GM12801 (cell line): ENCODE measurements around the gene INPP5D.

Experiments used
- TF ChIP-seq, protein P1 (sequence below): IDR thresholded peaks from one replicate; pipeline ENCODE4 v1.5.1; 2011; ENCODE audit warnings: control low read depth; ENCODE audit not compliant: insufficient read length; ENCODE audit errors: extremely low read depth

INPP5D gene

DNA sequence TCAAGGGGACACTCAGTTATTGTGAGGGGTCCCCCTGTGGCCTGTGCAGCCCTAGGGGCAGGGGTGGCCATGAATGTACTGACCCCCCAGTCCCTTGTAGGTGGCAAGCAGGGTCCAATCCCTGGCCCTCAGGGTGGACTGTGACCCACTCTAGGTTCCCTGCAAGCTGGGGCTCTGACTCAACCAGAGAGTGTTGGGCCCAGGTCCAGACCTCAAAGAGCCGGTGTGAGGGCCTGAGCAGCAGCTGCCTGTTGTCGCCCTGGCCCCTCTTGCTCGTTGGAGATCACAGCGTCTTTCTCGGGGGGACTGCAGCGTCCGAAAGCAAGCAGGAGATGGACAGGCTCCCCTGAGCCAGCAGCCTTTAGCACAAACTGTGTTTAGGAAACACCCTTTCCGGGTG is 124.5 kb downstream of the INPP5D start:
- TF ChIP-seq, protein P1, sequence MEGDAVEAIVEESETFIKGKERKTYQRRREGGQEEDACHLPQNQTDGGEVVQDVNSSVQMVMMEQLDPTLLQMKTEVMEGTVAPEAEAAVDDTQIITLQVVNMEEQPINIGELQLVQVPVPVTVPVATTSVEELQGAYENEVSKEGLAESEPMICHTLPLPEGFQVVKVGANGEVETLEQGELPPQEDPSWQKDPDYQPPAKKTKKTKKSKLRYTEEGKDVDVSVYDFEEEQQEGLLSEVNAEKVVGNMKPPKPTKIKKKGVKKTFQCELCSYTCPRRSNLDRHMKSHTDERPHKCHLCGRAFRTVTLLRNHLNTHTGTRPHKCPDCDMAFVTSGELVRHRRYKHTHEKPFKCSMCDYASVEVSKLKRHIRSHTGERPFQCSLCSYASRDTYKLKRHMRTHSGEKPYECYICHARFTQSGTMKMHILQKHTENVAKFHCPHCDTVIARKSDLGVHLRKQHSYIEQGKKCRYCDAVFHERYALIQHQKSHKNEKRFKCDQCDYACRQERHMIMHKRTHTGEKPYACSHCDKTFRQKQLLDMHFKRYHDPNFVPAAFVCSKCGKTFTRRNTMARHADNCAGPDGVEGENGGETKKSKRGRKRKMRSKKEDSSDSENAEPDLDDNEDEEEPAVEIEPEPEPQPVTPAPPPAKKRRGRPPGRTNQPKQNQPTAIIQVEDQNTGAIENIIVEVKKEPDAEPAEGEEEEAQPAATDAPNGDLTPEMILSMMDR: no peak

DNA sequence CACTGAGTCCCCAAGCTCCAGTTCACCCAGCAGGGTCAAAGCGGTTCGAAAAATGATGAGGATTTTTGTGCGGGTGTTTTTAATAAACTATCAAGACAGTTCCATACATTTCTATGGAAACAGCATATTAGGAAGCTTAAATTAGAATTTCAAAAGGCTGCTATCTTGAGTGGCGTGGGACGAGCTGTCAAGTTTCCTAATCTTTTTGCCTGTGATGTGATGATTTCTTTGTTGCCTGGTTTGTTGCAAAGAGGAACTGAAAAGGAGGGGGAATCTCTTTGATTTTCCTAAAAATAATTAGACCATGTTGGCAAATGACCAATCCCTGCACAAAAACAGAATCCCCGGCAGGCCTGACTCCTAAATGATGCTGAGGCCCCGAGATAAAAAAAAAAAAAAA is 125.2 kb downstream of the INPP5D start:
- TF ChIP-seq, protein P1: no peak

DNA sequence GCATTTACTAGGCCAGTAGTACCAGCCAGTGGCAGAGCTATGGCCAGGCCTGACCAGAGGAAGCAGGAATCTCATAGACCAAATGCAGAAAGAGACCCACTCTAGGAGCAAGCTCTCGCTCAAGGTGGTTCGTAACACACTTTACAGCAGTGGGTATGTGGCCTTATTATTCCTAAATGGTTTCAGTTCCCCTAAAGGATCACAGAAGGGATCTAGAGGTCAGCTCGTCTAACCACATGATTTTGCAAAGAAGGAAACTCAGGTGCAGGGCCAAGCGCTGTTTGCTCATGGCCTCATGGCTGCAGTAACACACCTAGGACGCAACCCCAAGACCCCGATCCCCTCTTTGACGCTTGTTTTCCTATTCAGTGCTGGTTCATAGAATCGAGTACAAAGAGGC is 125.8 kb downstream of the INPP5D start:
- TF ChIP-seq, protein P1: no peak

DNA sequence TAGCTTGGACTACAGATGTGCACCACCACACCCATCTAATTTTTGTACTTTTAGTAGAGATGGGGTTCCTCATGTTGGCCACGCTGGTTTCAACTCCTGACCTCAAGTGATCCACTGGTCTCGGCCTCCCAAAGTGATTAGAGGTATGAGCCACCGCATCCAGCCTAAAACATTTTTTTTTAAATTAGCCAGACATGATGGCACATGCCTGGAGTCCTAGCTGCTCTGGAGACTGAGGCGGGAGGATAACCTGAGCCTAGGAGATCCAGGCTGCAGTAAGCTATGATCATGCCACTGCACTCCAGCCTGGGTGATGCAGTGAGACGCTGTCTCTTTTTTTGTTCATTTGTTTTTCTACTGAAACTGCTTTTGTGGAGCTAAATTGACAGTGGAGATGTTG is 126.7 kb downstream of the INPP5D start:
- TF ChIP-seq, protein P1: no peak

DNA sequence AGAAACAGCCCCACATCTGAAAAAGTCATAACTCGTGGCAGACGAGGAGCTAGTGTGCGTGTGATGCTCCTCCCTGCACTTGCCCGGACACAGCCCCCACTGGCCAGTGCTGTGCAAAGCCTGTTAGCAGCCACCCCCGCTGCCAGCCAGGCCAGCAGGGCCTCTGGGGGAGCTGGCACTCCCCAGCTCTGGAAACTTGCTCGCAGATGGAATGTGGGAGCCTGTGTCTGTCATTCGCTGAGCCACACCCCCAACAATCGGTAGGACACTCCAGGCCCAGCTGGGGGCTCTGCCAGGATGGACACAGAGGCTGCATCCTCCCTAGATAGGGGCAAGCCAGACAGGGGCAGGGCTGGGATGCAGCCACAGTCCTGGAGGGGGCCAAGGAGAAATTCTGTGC is 128.9 kb downstream of the INPP5D start:
- TF ChIP-seq, protein P1: no peak

DNA sequence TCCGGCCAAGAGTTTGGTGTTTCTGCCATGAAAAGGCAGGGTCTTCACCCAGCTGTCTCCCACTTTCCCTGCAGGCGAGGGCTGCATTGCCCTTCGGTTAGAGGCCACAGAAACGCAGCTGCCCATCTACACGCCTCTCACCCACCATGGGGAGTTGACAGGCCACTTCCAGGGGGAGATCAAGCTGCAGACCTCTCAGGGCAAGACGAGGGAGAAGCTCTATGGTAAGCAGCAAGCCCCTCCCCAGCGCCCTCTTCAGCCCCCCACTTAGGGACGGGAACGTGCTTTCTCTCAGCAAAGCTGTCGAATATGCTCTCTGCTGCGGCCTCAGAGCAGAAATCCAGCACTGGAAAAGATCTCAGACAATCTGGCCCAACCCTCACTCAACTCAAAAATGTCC is 133.6 kb downstream of the INPP5D start:
- TF ChIP-seq, protein P1: no peak

DNA sequence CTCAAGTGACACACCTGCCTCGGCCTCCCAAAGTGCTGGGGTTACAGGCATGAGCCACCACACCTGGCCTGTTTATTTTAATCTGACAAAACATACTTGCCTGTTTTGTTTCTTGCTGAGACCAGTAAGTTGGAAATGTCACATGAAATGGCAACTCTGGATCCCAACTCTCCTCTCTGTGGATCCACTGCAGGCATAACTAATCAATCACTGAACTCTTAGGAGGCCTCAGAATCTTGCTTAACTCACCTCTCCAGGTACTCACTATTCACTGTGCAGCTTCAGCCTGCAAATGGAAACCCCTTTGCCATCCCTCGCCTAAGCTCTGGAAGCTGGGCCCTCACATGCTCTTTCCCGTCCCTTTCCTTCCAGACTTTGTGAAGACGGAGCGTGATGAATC is 134.9 kb downstream of the INPP5D start:
- TF ChIP-seq, protein P1: no peak

DNA sequence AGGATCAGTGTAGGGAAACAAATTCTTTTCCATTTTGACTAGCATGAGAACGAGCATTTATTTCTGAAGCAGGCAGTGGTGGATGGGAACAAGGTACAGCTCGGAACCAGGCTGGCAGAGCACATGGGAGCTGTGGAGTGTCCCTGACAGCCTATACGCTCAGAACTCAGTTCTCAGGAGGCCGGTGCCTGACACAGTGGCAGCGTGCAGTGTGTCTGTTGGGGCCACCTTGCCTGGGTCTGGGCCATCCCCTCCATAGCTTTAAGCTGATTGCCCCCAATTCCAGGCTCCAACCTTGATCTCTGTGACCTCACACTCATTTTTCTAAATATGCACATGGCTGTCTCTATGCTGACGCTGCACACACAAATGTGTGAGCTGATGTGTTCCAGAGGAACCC is 136.9 kb downstream of the INPP5D start:
- TF ChIP-seq, protein P1: no peak
